Effector memory CD8-positive, alpha-beta T cell (primary cell): ENCODE results near the gene RAP1GAP2.
A peak's percentile ranks its signal among the peaks of the same experiment; 100 is the strongest.

Experiments used
- ATAC-seq: fragments of 150-1000 bp; cut with Tn5 transposase; replicated peaks from 2 replicates; pipeline ENCODE4 v1.10.0; 2021; ENCODE audit warnings: mild to moderate bottlenecking, moderate library complexity
- DNase-seq, 3 experiments: peaks; one replicate each; pipeline ENCODE4 v3.0.0; 2021
- H3K27ac Mint-ChIP-seq, 2 donors: one replicate each; pipeline ENCODE4 v1.8.0; 2022; ENCODE audit warnings: mild to moderate bottlenecking in 2 of 2, mixed read lengths in 2 of 2, moderate library complexity in 2 of 2
- H3K27me3 Mint-ChIP-seq, 2 donors: one replicate each; pipeline ENCODE4 v1.8.0; 2022; ENCODE audit warnings: mixed read lengths in 2 of 2
- H3K36me3 Mint-ChIP-seq: one replicate; pipeline ENCODE4 v1.8.0; 2022; ENCODE audit warnings: mild to moderate bottlenecking, moderate library complexity, mixed read lengths; ENCODE audit not compliant: insufficient read depth
- H3K4me1 Mint-ChIP-seq, 2 donors: one replicate each; pipeline ENCODE4 v1.8.0; 2022; ENCODE audit warnings: low read depth in 2 of 2, mixed read lengths in 2 of 2
- H3K4me3 Mint-ChIP-seq, 2 donors: one replicate each; pipeline ENCODE4 v1.8.0; 2022; ENCODE audit warnings: mild to moderate bottlenecking in 2 of 2, mixed read lengths in 2 of 2, moderate library complexity in 2 of 2
- H3K9me3 Mint-ChIP-seq, 2 donors: one replicate each; pipeline ENCODE4 v1.8.0; 2022; ENCODE audit warnings: mixed read lengths in 2 of 2

Gene RAP1GAP2

GRCh38 chr17:2795441-2796163 lies 636 bp upstream of the RAP1GAP2 start:
- H3K27ac Mint-ChIP-seq, result peak overlapping the region; percentile 86 to 90
- H3K4me1 Mint-ChIP-seq, result peaks cover 86 to 87% of the 10 kb centered on the region in 2 donors
- DNase-seq (no peak), ATAC-seq (no peak)
- no peaks in the 10 kb centered on the region for H3K9me3 Mint-ChIP-seq
- peak overlapping the region; percentile 98 to 99 for H3K4me3 Mint-ChIP-seq
- no peaks in the 10 kb centered on the region for H3K27me3 Mint-ChIP-seq
- H3K36me3 Mint-ChIP-seq, result peaks cover 51% of the 10 kb centered on the region

- H3K9me3 Mint-ChIP-seq, result no peaks in the 10 kb centered on the region
- H3K4me3 Mint-ChIP-seq, result peak overlapping the region; percentile 98 to 99
- no peak for ATAC-seq
- H3K27ac Mint-ChIP-seq, result peak overlapping the region; percentile 86 to 90
- peaks cover 81 to 85% of the 10 kb centered on the region in 2 donors for H3K4me1 Mint-ChIP-seq
- peaks cover 63% of the 10 kb centered on the region for H3K36me3 Mint-ChIP-seq
- DNase-seq, result no peak
- H3K27me3 Mint-ChIP-seq, result no peaks in the 10 kb centered on the region
Observed at GRCh38 chr17:2797226-2797625, 988 bp downstream of the RAP1GAP2 start.

- peak overlapping the region; percentile 98 to 99 for H3K4me3 Mint-ChIP-seq
- H3K36me3 Mint-ChIP-seq, result peaks cover 62% of the 10 kb centered on the region
- peaks cover 79 to 85% of the 10 kb centered on the region in 2 donors for H3K4me1 Mint-ChIP-seq
- no peaks in the 10 kb centered on the region for H3K27me3 Mint-ChIP-seq
- ATAC-seq, result no peak
- H3K27ac Mint-ChIP-seq, result peak overlapping the region; percentile 86 to 90
- no peak for DNase-seq
- H3K9me3 Mint-ChIP-seq, result no peaks in the 10 kb centered on the region
Observed at GRCh38 chr17:2797637-2798036, 1.4 kb downstream of the RAP1GAP2 start.

GRCh38 chr17:2798188-2798587 lies 1.9 kb downstream of the RAP1GAP2 start:
- peak overlapping the region in 1 of 2 donors; percentile 86 for H3K27ac Mint-ChIP-seq
- no peaks in the 10 kb centered on the region for H3K27me3 Mint-ChIP-seq
- ATAC-seq (no peak), DNase-seq (no peak)
- H3K4me3 Mint-ChIP-seq, result peak overlapping the region; percentile 98 to 99
- peaks cover 57% of the 10 kb centered on the region for H3K36me3 Mint-ChIP-seq
- H3K4me1 Mint-ChIP-seq, result peaks cover 79 to 85% of the 10 kb centered on the region in 2 donors
- H3K9me3 Mint-ChIP-seq, result no peaks in the 10 kb centered on the region

GRCh38 chr17:2798678-2799077 lies 2.4 kb downstream of the RAP1GAP2 start:
- peak overlapping the region; percentile 98 to 99 for H3K4me3 Mint-ChIP-seq
- peaks cover 57% of the 10 kb centered on the region for H3K36me3 Mint-ChIP-seq
- DNase-seq (no peak), ATAC-seq (no peak)
- H3K4me1 Mint-ChIP-seq, result peaks cover 79 to 83% of the 10 kb centered on the region in 2 donors
- H3K27me3 Mint-ChIP-seq, result no peaks in the 10 kb centered on the region
- H3K9me3 Mint-ChIP-seq, result no peaks in the 10 kb centered on the region
- H3K27ac Mint-ChIP-seq, result peak overlapping the region; percentile 79 to 90

- H3K9me3 Mint-ChIP-seq, result no peaks in the 10 kb centered on the region
- peaks cover 70 to 82% of the 10 kb centered on the region in 2 donors for H3K4me1 Mint-ChIP-seq
- no peaks in the 10 kb centered on the region for H3K27me3 Mint-ChIP-seq
- H3K36me3 Mint-ChIP-seq, result peaks cover 61% of the 10 kb centered on the region
- ATAC-seq (no peak), DNase-seq (no peak)
- H3K4me3 Mint-ChIP-seq, result peak overlapping the region; percentile 98 to 99
- H3K27ac Mint-ChIP-seq, result no peak overlapping the region
Observed at GRCh38 chr17:2799653-2800052, 3.4 kb downstream of the RAP1GAP2 start.

GRCh38 chr17:2800367-2800766 lies 4.1 kb downstream of the RAP1GAP2 start:
- DNase-seq (no peak), ATAC-seq (no peak)
- Mint-ChIP-seq H3K4me3 (peak overlapping the region; percentile 27 to 98), H3K4me1 (peaks cover 66 to 80% of the 10 kb centered on the region in 2 donors), H3K27me3 (no peaks in the 10 kb centered on the region), H3K36me3 (peaks cover 53% of the 10 kb centered on the region), H3K9me3 (no peaks in the 10 kb centered on the region), H3K27ac (peak overlapping the region in 1 of 2 donors; percentile 16)

- peaks cover 49% of the 10 kb centered on the region for H3K36me3 Mint-ChIP-seq
- no peak overlapping the region for H3K4me3 Mint-ChIP-seq
- no peaks in the 10 kb centered on the region for H3K27me3 Mint-ChIP-seq
- no peak overlapping the region for H3K27ac Mint-ChIP-seq
- no peaks in the 10 kb centered on the region for H3K9me3 Mint-ChIP-seq
- ATAC-seq (no peak), DNase-seq (no peak)
- peaks cover 56 to 72% of the 10 kb centered on the region in 2 donors for H3K4me1 Mint-ChIP-seq
Observed at GRCh38 chr17:2801841-2802240, 5.6 kb downstream of the RAP1GAP2 start.

- no peak overlapping the region for H3K4me3 Mint-ChIP-seq
- H3K9me3 Mint-ChIP-seq, result no peaks in the 10 kb centered on the region
- peaks cover 42% of the 10 kb centered on the region for H3K36me3 Mint-ChIP-seq
- H3K27me3 Mint-ChIP-seq, result no peaks in the 10 kb centered on the region
- no peak overlapping the region for H3K27ac Mint-ChIP-seq
- ATAC-seq (no peak), DNase-seq (no peak)
- H3K4me1 Mint-ChIP-seq, result peaks cover 55 to 71% of the 10 kb centered on the region in 2 donors
Observed at GRCh38 chr17:2802574-2802973, 6.3 kb downstream of the RAP1GAP2 start.

- Mint-ChIP-seq H3K36me3 (peaks cover 42% of the 10 kb centered on the region), H3K4me3 (no peak overlapping the region), H3K27me3 (no peaks in the 10 kb centered on the region), H3K27ac (no peak overlapping the region), H3K9me3 (no peaks in the 10 kb centered on the region), H3K4me1 (peaks cover 53 to 70% of the 10 kb centered on the region in 2 donors)
- ATAC-seq (no peak), DNase-seq (no peak)
Observed at GRCh38 chr17:2803386-2803785, 7.1 kb downstream of the RAP1GAP2 start.

GRCh38 chr17:2803971-2804370 lies 7.7 kb downstream of the RAP1GAP2 start:
- Mint-ChIP-seq H3K4me1 (peaks cover 51 to 71% of the 10 kb centered on the region in 2 donors), H3K4me3 (no peak overlapping the region), H3K9me3 (no peaks in the 10 kb centered on the region), H3K27me3 (no peaks in the 10 kb centered on the region), H3K27ac (no peak overlapping the region), H3K36me3 (peaks cover 43% of the 10 kb centered on the region)
- ATAC-seq (no peak), DNase-seq (no peak)

GRCh38 chr17:2804912-2805311 lies 8.7 kb downstream of the RAP1GAP2 start:
- DNase-seq (no peak), ATAC-seq (no peak)
- Mint-ChIP-seq H3K36me3 (peaks cover 48% of the 10 kb centered on the region), H3K9me3 (no peaks in the 10 kb centered on the region), H3K4me1 (peaks cover 44 to 65% of the 10 kb centered on the region in 2 donors), H3K27ac (peak overlapping the region in 1 of 2 donors; percentile 53), H3K4me3 (no peak overlapping the region), H3K27me3 (no peaks in the 10 kb centered on the region)

GRCh38 chr17:2805961-2806360 lies 9.7 kb downstream of the RAP1GAP2 start:
- H3K9me3 Mint-ChIP-seq, result no peaks in the 10 kb centered on the region
- H3K27me3 Mint-ChIP-seq, result no peaks in the 10 kb centered on the region
- peaks cover 39 to 61% of the 10 kb centered on the region in 2 donors for H3K4me1 Mint-ChIP-seq
- no peak overlapping the region for H3K4me3 Mint-ChIP-seq
- peaks cover 40% of the 10 kb centered on the region for H3K36me3 Mint-ChIP-seq
- DNase-seq, result no peak
- no peak for ATAC-seq
- peak overlapping the region in 1 of 2 donors; percentile 60 for H3K27ac Mint-ChIP-seq
